ENCODE data around the gene ADCY4.

GRCh38 chr14:24284501-24285035, 50.3 kb downstream of the ADCY4 start:
- TF ChIP-seq GATA2 (IDR thresholded peaks at IDR 0.05; ENCODE audit: low read depth, low read length) (no peak), GATA3 (IDR thresholded peaks at IDR 0.05; ENCODE audit: low read depth, low read length) (no peak)

Data from SH-SY5Y (cell line).